SU-DHL-6 (cell line): ENCODE data around the gene TMEM97.

Experiments
- H2AFZ ChIP-seq: fragments of 200-600 bp; sonication (generic); 2 replicates; pipeline ENCODE4 v1.6.1; 2014; ENCODE audit warnings: low read depth, mild to moderate bottlenecking, moderate library complexity, mixed read lengths, antibody characterized with exemption, low read length; ENCODE audit not compliant: severe bottlenecking
- H3F3A ChIP-seq: fragments of 200-600 bp; shearing (Covaris generic); 2 replicates; pipeline ENCODE4 v1.6.0; 2016; ENCODE audit warnings: antibody characterized with exemption, mild to moderate bottlenecking; ENCODE audit not compliant: insufficient read depth
- H3K27ac ChIP-seq: fragments of 200-600 bp; sonication (generic); 2 replicates; pipeline ENCODE4 v1.5.1; 2016; ENCODE audit warnings: low read depth, mild to moderate bottlenecking, low read length, moderate library complexity, mixed read lengths
- H3K27me3 ChIP-seq: fragments of 200-600 bp; sonication (generic), shearing (Covaris generic); 2 replicates; pipeline ENCODE4 v1.6.0; 2014; ENCODE audit warnings: mild to moderate bottlenecking, low read length
- H3K36me3 ChIP-seq: fragments of 200-600 bp; sonication (generic); 2 replicates; pipeline ENCODE4 v1.6.1; 2014; ENCODE audit warnings: mild to moderate bottlenecking, low read length, mixed read lengths
- H3K4me2 ChIP-seq: fragments of 300-600, 200-600 bp; shearing (Covaris generic), sonication (generic); 2 replicates; pipeline ENCODE4 v1.6.0; 2014; ENCODE audit warnings: low read length, low read depth, mild to moderate bottlenecking; ENCODE audit not compliant: poor library complexity, severe bottlenecking
- H3K4me3 ChIP-seq: fragments of 200-600 bp; sonication (generic); 2 replicates; pipeline ENCODE4 v1.5.1; 2014; ENCODE audit warnings: antibody characterized with exemption, low read length, mild to moderate bottlenecking, mixed read lengths; ENCODE audit not compliant: insufficient read depth, poor library complexity, severe bottlenecking
- H3K79me2 ChIP-seq: fragments of 200-600 bp; sonication (generic); 2 replicates; pipeline ENCODE4 v1.6.1; 2014; ENCODE audit warnings: mild to moderate bottlenecking, low read length, moderate library complexity; ENCODE audit not compliant: insufficient read depth
- H3K9ac ChIP-seq: fragments of 200-600 bp; sonication (generic); 2 replicates; pipeline ENCODE4 v1.7.0; 2014; ENCODE audit warnings: mild to moderate bottlenecking, low read length
- H3K9me2 ChIP-seq: fragments of 200-600 bp; sonication (generic); replicated peaks from 2 replicates; pipeline ENCODE4 v1.6.1; 2014; ENCODE audit warnings: low read length; ENCODE audit not compliant: insufficient read depth
- H3K9me3 ChIP-seq: fragments of 200-600 bp; sonication (generic); 2 replicates; pipeline ENCODE4 v1.6.1; 2014; ENCODE audit warnings: low read length, mixed read lengths; ENCODE audit not compliant: insufficient read depth
- H4K20me1 ChIP-seq: fragments of 200-600 bp; sonication (generic); 2 replicates; pipeline ENCODE4 v1.6.1; 2014; ENCODE audit warnings: low read depth, mild to moderate bottlenecking, antibody characterized with exemption, low read length, moderate library complexity, mixed read lengths
- EZH2phosphoT487 ChIP-seq: fragments of 200-600 bp; sonication (generic), shearing (Covaris generic); conservative IDR thresholded peaks from 2 replicates; pipeline ENCODE4 v1.6.1; 2018; ENCODE audit warnings: mild to moderate bottlenecking, antibody characterized with exemption, low read length, moderate library complexity, mixed read lengths
- TF ChIP-seq, protein P1 (sequence below): fragments of 200-600 bp; sonication (generic); IDR thresholded peaks from one replicate; pipeline ENCODE4 v1.5.1; 2017; ENCODE audit warnings: antibody characterized with exemption, mild to moderate bottlenecking, low read length, moderate library complexity; ENCODE audit not compliant: insufficient read depth, poor library complexity, severe bottlenecking

TMEM97 gene

DNA sequence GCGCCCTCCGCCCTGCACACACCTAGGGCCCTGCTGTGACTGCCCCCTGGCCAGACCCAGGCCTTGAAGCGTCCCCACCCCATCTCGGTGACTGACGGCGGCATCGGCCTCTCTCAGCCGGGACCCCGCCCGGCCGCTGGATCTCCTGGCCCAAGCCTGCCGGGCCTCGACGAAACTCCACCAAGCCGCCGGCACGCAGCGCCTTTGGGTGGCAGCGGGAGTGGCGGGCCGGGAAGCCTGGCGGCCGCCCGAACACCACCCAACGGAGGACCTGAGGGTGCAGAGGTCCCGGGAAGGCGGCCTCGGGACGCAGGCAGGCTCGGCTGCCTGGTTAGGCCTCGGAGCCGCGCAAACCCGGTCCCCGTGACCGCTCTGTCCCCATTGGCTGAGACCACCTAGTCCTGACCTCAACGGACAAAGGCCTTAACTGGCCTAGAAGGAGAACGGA is 12.0 kb upstream of the TMEM97 start:
- H3K27ac ChIP-seq, result no peak overlapping the region
- no peaks in the 10 kb centered on the region for H3K9me2 ChIP-seq
- H3K9ac ChIP-seq, result no peak overlapping the region
- H3K79me2 ChIP-seq, result no peaks in the 10 kb centered on the region
- H3K9me3 ChIP-seq, result no peaks in the 10 kb centered on the region
- H3K4me2 ChIP-seq, result no peak overlapping the region
- no peaks in the 10 kb centered on the region for H3K27me3 ChIP-seq
- H3K36me3 ChIP-seq, result no peaks in the 10 kb centered on the region
- TF ChIP-seq, protein P1, sequence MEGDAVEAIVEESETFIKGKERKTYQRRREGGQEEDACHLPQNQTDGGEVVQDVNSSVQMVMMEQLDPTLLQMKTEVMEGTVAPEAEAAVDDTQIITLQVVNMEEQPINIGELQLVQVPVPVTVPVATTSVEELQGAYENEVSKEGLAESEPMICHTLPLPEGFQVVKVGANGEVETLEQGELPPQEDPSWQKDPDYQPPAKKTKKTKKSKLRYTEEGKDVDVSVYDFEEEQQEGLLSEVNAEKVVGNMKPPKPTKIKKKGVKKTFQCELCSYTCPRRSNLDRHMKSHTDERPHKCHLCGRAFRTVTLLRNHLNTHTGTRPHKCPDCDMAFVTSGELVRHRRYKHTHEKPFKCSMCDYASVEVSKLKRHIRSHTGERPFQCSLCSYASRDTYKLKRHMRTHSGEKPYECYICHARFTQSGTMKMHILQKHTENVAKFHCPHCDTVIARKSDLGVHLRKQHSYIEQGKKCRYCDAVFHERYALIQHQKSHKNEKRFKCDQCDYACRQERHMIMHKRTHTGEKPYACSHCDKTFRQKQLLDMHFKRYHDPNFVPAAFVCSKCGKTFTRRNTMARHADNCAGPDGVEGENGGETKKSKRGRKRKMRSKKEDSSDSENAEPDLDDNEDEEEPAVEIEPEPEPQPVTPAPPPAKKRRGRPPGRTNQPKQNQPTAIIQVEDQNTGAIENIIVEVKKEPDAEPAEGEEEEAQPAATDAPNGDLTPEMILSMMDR, result no peak
- no peak for TF ChIP-seq EZH2phosphoT487
- no peak overlapping the region for H3K4me3 ChIP-seq
- no peak overlapping the region for H2AFZ ChIP-seq
- H4K20me1 ChIP-seq, result no peaks in the 10 kb centered on the region
- no peaks in the 10 kb centered on the region for H3F3A ChIP-seq

GRCh38 chr17:28313841-28314240 is 5.2 kb upstream of the TMEM97 start:
- TF ChIP-seq, protein P1, result no peak
- TF ChIP-seq EZH2phosphoT487, result no peak
- Histone ChIP-seq H3K36me3 (no peaks in the 10 kb centered on the region), H4K20me1 (no peaks in the 10 kb centered on the region), H3K9me2 (no peaks in the 10 kb centered on the region), H3K79me2 (no peaks in the 10 kb centered on the region), H3K27me3 (no peaks in the 10 kb centered on the region), H3K4me3 (no peak overlapping the region), H3K4me2 (no peak overlapping the region), H3F3A (no peaks in the 10 kb centered on the region), H2AFZ (no peak overlapping the region), H3K9ac (no peak overlapping the region), H3K27ac (no peak overlapping the region), H3K9me3 (no peaks in the 10 kb centered on the region)

- Histone ChIP-seq H2AFZ (no peak overlapping the region), H3K4me3 (no peak overlapping the region), H3K79me2 (peaks cover 21% of the 10 kb centered on the region), H3K27ac (no peak overlapping the region), H3K9me3 (no peaks in the 10 kb centered on the region), H4K20me1 (no peaks in the 10 kb centered on the region; the same call in 1 of the 2 replicates), H3K4me2 (no peak overlapping the region), H3K27me3 (no peaks in the 10 kb centered on the region), H3K36me3 (no peaks in the 10 kb centered on the region), H3K9ac (no peak overlapping the region), H3K9me2 (no peaks in the 10 kb centered on the region), H3F3A (no peaks in the 10 kb centered on the region)
- TF ChIP-seq, protein P1, result no peak
- no peak for TF ChIP-seq EZH2phosphoT487
These were observed 2.9 kb upstream of the TMEM97 start for GRCh38 chr17:28315846-28316705.
